ENCODE measurements around the gene PTGR3.

PTGR3 gene

DNA sequence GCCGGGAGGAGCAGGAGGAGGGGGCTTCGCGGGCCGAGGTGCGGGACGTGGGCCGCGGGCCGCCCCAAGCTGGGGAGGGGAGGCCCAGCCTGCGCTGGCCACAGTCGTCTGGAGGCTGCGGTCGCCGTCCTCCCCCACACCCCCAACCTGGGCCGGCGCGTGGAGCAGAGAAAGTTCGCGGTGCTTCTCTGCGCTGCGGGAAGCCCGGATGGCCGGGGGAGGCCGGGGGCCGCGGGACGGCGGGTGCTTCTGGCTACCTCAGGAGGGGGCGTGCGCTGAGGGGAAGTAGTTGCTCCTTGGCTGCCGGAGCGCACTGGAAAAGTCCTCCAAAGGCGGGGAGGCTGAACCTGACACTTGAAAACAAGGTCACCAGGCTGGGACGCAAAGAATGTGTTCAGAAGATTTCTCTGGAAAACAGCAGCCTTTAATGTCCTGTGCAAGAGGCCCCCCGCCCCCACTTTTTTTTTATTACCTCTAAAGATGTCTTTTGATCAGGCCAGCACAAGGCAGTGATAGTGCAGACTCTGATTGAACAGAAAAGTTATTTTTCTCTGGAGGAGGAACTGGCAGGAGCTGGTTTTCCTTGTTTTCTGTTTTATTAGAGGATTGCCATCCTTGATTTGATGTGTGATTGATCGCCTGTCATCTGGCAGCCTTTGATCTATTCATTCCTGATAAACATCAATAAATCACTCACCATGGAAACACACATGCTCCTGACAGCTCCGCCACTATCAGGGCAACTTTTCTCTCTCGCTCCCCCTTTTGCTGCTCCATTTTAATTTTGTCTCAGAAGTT, 3.2 kb upstream of the PTGR3 start (continued):
- TF ChIP-seq KLF10 (tag by site-specific recombination; IDR thresholded peaks at IDR 0.05): 0 out of 2 replicates have a peak, but pooled peaks have one; percentile 4
- TF ChIP-seq, protein P1, sequence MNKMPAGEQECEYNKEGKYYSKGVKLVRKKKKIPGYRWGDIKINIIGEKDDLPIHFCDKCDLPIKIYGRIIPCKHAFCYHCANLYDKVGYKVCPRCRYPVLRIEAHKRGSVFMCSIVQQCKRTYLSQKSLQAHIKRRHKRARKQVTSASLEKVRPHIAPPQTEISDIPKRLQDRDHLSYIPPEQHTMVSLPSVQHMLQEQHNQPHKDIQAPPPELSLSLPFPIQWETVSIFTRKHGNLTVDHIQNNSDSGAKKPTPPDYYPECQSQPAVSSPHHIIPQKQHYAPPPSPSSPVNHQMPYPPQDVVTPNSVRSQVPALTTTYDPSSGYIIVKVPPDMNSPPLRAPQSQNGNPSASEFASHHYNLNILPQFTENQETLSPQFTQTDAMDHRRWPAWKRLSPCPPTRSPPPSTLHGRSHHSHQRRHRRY (tag by site-specific recombination; IDR thresholded peaks at IDR 0.05): no peak
- TF ChIP-seq ZNF626 (tag by site-specific recombination; IDR thresholded peaks at IDR 0.05): 0 out of 2 replicates have a peak, but pooled peaks have one; percentile 35
- peak; percentile 50; the same call in 1 of the 2 replicates for TF ChIP-seq GLIS1 (tag by site-specific recombination; IDR thresholded peaks at IDR 0.05)
- no peak for TF ChIP-seq KLF7 (tag by site-specific recombination; IDR thresholded peaks at IDR 0.05; ENCODE audit: borderline replicate concordance)
- no peak for TF ChIP-seq ZNF621 (tag by site-specific recombination; IDR thresholded peaks at IDR 0.05)
- TF ChIP-seq ZFP3 (tag by site-specific recombination; IDR thresholded peaks at IDR 0.05; ENCODE audit: low read depth): no peak
- no peak for TF ChIP-seq ZNF354C (tag by site-specific recombination; IDR thresholded peaks at IDR 0.05; ENCODE audit: borderline replicate concordance, low read depth)
- TF ChIP-seq REPIN1 (tag by site-specific recombination; IDR thresholded peaks at IDR 0.05; ENCODE audit: low read depth): no peak
- peak; percentile 91 for TF ChIP-seq FEZF1 (tag by site-specific recombination; IDR thresholded peaks at IDR 0.05)
- TF ChIP-seq ZNF274 (IDR thresholded peaks at IDR 0.05; ENCODE audit: low read length): no peak
- no peak for TF ChIP-seq ZNF274 (tag by site-specific recombination; IDR thresholded peaks at IDR 0.05; ENCODE audit: borderline replicate concordance)
- TF ChIP-seq, protein P2, sequence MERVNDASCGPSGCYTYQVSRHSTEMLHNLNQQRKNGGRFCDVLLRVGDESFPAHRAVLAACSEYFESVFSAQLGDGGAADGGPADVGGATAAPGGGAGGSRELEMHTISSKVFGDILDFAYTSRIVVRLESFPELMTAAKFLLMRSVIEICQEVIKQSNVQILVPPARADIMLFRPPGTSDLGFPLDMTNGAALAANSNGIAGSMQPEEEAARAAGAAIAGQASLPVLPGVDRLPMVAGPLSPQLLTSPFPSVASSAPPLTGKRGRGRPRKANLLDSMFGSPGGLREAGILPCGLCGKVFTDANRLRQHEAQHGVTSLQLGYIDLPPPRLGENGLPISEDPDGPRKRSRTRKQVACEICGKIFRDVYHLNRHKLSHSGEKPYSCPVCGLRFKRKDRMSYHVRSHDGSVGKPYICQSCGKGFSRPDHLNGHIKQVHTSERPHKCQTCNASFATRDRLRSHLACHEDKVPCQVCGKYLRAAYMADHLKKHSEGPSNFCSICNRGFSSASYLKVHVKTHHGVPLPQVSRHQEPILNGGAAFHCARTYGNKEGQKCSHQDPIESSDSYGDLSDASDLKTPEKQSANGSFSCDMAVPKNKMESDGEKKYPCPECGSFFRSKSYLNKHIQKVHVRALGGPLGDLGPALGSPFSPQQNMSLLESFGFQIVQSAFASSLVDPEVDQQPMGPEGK (tag by site-specific recombination; IDR thresholded peaks at IDR 0.05): peak; percentile 70
- peak; percentile 55; the same call in 1 of the 2 replicates for TF ChIP-seq ZEB2 (tag by site-specific recombination; IDR thresholded peaks at IDR 0.05)
- TF ChIP-seq, protein P3, sequence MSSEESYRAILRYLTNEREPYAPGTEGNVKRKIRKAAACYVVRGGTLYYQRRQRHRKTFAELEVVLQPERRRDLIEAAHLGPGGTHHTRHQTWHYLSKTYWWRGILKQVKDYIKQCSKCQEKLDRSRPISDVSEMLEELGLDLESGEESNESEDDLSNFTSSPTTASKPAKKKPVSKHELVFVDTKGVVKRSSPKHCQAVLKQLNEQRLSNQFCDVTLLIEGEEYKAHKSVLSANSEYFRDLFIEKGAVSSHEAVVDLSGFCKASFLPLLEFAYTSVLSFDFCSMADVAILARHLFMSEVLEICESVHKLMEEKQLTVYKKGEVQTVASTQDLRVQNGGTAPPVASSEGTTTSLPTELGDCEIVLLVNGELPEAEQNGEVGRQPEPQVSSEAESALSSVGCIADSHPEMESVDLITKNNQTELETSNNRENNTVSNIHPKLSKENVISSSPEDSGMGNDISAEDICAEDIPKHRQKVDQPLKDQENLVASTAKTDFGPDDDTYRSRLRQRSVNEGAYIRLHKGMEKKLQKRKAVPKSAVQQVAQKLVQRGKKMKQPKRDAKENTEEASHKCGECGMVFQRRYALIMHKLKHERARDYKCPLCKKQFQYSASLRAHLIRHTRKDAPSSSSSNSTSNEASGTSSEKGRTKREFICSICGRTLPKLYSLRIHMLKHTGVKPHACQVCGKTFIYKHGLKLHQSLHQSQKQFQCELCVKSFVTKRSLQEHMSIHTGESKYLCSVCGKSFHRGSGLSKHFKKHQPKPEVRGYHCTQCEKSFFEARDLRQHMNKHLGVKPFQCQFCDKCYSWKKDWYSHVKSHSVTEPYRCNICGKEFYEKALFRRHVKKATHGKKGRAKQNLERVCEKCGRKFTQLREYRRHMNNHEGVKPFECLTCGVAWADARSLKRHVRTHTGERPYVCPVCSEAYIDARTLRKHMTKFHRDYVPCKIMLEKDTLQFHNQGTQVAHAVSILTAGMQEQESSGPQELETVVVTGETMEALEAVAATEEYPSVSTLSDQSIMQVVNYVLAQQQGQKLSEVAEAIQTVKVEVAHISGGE (tag by site-specific recombination; conservative IDR thresholded peaks at IDR 0.05; ENCODE audit: low read depth): 0 out of 2 replicates have a peak, but pooled peaks have one; percentile 23
- TF ChIP-seq HOXD13 (CRISPR knock-in tag; IDR thresholded peaks at IDR 0.05; ENCODE audit: borderline replicate concordance): no peak

DNA sequence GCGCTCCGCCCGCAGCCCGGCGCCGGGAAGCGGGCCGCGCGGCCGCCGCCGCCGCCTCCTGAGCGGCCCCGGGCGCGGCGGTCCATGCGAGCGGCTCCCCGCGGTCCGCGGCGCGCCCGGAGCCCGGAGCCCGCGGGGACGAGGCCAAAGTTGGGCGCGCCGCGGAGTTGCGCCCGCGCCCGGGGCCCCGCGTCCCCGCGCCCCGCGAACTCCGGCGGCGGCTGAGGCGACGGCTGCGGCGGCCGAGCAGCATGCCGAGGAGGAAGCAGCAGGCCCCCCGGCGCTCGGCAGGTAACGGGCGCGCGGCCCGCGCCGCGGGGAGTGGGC, 2.6 kb upstream of the PTGR3 start:
- Histone ChIP-seq H3K4me3 (ENCODE audit: low read depth, low read length) (peak overlapping the region; percentile 91), H3K9me3 (ENCODE audit: control insufficient read depth, insufficient read depth, low read depth, low read length) (no peaks in the 10 kb centered on the region), H3K4me1 (ENCODE audit: control insufficient read depth, insufficient read depth, low read length) (peaks cover 39% of the 10 kb centered on the region), H3K36me3 (ENCODE audit: control insufficient read depth in 2 of 2, insufficient read depth in 1 of 2, low read length in 2 of 2) (no peaks in the 10 kb centered on the region), H3K27ac (ENCODE audit: extremely low read depth, low read depth, low read length) (peak overlapping the region; percentile 99)
- CTCF ChIA-PET: interaction anchor here (0.8 kb wide), 1 partner anchor 102 kb away, joined by 3 read pairs; no protein-coding TSS in a partner anchor
- POLR2A ChIA-PET: no interaction called here
- TF ChIP-seq, protein P1 (tag by site-specific recombination; IDR thresholded peaks at IDR 0.05): no peak
- TF ChIP-seq, protein P4, sequence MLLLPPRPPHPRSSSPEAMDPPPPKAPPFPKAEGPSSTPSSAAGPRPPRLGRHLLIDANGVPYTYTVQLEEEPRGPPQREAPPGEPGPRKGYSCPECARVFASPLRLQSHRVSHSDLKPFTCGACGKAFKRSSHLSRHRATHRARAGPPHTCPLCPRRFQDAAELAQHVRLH (tag by site-specific recombination; IDR thresholded peaks at IDR 0.05): no peak
- TF ChIP-seq, protein P5, sequence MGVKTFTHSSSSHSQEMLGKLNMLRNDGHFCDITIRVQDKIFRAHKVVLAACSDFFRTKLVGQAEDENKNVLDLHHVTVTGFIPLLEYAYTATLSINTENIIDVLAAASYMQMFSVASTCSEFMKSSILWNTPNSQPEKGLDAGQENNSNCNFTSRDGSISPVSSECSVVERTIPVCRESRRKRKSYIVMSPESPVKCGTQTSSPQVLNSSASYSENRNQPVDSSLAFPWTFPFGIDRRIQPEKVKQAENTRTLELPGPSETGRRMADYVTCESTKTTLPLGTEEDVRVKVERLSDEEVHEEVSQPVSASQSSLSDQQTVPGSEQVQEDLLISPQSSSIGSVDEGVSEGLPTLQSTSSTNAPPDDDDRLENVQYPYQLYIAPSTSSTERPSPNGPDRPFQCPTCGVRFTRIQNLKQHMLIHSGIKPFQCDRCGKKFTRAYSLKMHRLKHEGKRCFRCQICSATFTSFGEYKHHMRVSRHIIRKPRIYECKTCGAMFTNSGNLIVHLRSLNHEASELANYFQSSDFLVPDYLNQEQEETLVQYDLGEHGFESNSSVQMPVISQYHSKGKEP (tag by site-specific recombination; IDR thresholded peaks at IDR 0.05): no peak
- TF ChIP-seq, protein P6, sequence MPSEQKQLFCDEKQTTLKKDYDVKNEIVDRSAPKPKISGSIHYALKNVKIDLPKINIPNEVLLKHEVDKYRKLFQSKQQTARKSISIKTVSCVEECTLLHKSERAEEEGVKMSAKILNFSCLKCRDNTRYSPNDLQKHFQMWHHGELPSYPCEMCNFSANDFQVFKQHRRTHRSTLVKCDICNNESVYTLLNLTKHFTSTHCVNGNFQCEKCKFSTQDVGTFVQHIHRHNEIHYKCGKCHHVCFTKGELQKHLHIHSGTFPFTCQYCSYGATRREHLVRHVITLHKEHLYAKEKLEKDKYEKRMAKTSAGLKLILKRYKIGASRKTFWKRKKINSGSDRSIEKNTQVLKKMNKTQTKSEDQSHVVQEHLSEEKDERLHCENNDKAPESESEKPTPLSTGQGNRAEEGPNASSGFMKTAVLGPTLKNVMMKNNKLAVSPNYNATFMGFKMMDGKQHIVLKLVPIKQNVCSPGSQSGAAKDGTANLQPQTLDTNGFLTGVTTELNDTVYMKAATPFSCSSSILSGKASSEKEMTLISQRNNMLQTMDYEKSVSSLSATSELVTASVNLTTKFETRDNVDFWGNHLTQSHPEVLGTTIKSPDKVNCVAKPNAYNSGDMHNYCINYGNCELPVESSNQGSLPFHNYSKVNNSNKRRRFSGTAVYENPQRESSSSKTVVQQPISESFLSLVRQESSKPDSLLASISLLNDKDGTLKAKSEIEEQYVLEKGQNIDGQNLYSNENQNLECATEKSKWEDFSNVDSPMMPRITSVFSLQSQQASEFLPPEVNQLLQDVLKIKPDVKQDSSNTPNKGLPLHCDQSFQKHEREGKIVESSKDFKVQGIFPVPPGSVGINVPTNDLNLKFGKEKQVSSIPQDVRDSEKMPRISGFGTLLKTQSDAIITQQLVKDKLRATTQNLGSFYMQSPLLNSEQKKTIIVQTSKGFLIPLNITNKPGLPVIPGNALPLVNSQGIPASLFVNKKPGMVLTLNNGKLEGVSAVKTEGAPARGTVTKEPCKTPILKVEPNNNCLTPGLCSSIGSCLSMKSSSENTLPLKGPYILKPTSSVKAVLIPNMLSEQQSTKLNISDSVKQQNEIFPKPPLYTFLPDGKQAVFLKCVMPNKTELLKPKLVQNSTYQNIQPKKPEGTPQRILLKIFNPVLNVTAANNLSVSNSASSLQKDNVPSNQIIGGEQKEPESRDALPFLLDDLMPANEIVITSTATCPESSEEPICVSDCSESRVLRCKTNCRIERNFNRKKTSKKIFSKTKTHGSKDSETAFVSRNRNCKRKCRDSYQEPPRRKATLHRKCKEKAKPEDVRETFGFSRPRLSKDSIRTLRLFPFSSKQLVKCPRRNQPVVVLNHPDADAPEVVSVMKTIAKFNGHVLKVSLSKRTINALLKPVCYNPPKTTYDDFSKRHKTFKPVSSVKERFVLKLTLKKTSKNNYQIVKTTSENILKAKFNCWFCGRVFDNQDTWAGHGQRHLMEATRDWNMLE (tag by site-specific recombination; conservative IDR thresholded peaks at IDR 0.05; ENCODE audit: low read depth): no peak
- TF ChIP-seq ZNF792 (tag by site-specific recombination; IDR thresholded peaks at IDR 0.05): no peak
